ENCODE results near the gene GMDS.
A peak's percentile ranks its signal among the peaks of the same experiment; 100 is the strongest.

The GMDS gene

DNA sequence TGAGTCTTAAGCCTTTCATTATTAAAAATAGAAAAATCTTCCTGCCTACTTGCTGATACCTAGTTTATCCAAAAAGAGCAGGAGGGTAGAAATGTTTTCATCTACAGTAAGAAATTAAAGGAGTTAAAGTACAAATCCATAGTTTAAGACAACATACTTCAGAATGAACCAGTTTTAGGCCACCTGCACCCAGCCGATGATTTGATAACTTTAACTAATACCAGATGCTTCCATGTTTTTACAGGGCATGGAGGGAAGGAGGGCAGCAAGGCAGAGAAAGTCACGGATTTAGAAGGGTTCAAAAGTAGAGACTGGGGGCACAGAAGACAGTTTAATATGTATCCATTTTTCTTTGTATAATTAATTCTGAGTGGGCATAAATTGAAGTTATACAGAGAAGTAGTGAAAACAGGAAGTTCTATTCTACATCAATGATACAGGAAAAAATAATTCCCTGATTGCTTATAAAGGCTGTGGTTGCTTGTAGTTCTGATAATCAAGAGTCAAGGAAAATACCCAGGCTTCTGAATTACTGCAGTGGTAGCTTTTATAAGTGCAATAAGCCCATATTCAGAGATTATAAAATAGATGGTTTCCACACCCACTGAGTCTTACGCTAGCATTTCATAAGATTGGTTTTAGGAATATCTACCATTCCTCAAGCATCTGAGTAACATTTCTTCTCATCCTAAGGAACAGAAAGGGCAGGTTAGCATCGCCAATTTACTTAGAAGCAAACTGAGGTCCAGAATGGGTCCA is 72.0 kb downstream of the GMDS start:
- no peak for DNase-seq

DNA sequence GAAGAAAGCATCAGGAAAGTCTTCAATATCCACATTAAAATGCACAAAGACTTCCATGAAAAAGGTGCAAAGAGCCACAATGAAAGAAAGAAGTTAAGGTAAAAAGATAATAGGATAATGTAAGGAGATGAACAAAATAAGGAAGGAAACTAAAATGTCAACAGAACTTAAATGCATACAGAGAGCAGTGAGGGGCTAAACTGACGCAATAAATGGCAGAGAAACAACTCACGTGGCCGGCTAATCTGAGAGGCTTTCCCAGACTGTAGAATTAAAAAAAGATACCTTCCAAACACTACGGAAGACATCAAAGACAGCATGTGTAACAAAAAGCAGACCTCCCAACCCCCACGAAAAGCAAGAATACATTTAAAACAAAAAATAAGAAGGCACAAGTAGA is 73.7 kb downstream of the GMDS start:
- DNase-seq = peak; percentile 54

DNA sequence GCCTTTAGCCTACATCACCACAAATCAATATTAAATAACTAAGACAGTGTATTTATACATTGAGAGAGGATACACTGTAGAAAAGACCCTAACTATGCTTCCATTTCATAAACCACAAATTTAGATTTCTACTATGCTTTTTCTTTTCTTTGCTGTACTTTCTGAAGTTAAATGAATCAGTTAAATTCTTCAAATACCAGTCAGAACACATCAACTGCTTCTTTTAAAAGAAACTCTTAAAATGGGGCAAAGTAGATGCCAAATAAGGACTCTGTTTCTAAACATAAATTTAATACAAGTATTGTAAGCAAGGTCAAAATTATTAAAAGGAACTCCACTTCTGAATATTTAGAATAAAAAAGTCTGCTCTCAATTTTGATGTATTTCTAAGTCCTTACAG is 76.9 kb downstream of the GMDS start:
- DNase-seq = no peak

DNA sequence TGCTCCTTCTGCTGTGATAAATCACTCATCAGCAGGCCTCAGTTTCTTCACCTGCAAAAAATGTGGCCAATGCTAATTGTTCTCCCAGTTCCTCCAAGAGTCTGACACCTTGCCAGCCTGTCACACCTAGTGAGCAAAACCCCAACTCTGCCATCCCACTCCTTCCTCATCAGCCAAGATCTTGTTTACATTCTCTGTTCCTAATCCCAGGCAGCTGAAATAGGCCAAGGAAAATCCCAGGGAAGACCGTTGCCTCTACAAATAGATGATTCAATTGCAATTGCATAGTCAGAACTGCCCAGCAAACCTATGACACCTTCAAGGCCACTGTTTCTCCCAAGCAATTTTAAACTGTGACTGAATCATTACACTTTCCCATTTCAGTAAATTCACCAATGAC is 78.7 kb downstream of the GMDS start:
- no peak for DNase-seq

DNA sequence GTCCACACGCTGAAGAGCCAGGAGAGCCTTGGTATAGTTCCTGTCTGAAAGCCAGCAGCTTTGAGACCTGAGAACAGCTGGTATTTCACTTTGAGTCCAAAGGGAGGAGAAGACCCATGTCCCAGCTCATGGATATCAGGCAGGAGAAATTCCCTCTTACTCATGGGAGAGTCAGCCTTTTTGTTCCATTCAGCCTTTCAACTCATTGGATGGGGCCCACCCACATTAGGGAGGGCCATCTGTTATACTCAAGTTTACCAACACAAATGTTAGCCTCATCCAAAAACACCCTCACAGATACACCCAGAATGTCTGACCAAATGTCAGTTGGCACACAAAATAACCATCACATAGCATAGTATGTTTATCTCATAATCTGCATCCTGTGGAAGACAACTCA is 80.1 kb downstream of the GMDS start:
- no peak for DNase-seq

DNA sequence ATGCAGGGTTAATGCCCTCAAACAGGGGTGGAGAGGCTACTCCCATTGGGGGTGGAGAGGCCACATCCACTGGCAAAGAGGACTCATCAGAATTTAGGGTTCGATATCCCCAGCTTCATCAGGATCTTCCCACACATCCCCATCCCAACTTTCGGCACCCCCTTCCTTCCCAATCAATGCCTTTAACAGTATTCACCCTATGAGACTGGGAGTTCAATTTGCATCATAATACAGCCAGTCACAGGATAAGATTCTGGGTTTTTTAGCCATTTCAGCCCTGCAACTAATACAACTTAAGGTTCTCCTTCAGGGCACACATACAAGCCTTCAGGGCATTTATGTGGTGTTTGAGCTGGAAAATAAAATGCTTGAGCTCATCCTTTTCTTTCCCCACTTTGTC is 80.9 kb downstream of the GMDS start:
- no peak for DNase-seq

DNA sequence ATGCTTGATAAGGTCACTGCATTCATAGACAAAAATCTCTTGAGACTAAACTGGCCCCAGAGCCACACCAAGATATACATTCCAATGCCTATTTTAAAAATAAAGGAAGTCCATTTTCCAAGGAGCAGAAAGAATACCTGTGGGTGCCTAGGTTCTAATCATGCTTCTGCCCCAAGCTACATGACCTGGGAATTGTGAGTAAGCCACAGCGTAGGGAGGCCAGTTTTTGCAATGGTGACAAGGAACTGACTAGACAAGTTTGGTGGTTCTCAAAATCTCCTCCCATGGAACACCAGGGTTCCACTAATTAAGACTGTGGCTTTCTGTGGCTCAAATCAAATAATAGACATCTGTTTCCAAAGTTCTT is 83.3 kb downstream of the GMDS start:
- DNase-seq = no peak

DNA sequence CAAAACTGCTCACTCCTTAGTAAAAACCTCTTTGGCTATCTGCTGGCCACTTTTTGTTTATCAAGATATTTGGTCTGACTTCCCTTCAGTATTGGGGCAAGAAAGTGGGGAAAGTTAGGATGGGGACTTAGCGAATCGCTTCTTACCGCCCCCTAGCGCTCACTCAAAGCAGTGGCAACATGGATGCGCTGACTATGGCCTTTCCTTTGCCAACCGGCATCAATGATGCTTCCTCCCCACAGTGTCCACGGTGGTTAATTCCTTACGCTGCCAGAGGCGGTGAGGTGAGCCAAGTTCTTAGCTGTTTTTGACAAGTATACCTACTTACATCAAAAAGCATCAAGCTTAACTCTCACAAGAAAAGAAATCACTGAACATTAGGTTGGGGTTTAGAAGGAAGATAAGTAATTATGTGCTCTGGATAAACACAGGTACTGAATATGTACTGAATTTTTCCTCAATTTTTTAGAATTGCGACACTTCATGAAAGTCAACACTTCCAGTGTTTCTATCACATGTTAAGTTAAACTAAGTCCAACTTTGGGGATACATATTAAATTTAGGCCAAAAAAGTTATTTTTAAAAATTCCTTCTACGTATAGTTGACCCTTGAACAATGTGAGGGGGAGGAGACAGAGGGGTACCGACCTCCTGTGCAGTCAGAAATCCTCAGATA is 86.7 kb downstream of the GMDS start:
- DNase-seq = peak; percentile 30

DNA sequence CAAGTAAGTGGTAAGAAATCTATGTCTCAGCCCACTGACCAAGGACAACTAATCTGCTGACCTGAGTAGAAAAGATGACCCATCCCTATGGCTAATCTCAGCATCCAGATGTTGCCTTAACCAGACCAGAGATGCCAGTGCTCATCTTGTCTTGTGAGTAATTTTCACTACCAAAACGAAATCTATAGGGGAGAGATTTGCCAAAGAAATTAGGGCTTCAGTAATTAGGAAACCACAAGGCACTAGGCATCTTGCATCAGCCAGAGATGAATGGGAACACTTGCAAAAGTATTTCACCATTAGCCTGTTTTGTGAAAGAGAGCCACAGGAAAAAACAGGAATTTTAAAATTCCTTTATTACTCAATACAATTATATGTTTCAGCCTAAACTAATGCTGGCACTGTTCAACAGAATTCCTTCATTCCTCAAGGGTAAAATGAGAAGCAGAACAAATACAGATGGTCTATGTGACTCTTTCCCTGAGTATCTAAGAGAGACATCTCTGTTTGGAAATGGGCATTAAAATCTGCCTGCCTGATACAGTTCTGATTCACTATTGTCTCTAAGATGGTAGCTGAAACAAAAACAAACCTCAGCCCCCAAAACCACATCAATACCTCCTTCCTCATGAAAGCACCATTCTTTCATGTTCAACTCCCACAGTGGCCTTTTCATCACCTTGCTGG is 87.8 kb downstream of the GMDS start:
- no peak for DNase-seq

DNA sequence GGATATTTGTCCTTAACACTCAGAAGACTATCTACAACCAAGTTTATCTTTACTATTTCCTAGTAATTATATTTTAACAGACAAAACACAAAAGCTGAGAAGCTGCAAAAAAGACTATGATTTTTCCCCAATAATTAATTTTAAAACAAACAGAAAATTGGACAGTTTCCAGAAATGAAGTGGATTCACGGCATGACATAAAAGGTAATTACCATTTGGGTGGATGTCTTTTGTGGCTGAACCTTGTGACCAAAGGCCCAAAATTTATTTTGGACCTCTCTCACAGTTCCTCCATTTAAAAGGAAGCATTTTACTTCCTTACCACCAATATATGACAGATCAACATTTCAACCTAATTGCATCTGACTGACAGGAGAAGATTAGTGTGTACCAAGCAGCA is 90.2 kb downstream of the GMDS start:
- no peak for DNase-seq

DNA sequence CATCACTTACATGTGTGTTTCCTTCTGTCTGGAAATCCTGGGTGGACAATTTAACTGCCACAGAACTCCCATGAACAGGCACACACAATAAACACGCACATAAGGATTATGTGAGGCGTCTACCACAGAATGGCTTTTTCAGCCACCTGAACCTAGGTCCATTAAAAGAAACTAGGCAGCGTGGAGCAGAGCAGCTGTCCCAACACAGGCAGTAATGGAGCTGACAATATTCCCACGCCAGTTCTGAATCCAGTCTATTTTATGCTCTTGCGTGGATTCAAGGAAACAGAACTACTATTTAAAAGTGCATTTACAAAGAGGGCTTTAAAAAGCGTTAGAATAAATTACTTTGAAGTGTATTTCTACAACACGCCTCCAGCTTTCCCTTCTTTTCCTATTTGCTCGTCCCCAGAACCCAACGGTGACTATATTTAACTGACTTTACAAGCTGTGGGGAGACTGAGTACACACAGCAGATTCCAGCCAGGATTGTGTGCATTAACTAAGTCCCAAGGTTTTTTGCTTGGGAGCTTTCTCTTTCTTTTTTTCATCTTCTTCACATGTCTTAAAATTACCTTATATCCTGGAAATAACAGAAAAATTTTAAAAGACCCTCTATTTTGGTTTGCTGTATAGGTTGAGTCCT is 95.9 kb downstream of the GMDS start:
- no peak for DNase-seq

DNA sequence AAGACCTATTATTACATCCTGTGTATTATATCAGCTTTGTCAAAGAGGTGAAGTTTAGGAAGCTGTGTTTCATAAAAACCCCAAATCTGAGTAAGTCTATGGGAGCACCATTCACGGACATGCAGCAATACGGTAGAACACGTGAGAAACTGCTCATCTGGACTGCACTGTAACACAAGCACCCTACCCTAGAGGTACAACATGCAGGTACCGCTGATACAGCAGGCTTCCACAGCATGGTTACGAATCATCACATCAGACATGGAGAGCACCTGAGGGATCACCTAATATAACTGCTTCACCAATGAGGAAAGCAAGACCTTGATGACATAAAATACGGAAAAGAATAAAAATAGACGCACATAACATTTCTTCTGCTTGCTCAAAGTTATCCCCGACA is 96.7 kb downstream of the GMDS start:
- no peak for DNase-seq

DNA sequence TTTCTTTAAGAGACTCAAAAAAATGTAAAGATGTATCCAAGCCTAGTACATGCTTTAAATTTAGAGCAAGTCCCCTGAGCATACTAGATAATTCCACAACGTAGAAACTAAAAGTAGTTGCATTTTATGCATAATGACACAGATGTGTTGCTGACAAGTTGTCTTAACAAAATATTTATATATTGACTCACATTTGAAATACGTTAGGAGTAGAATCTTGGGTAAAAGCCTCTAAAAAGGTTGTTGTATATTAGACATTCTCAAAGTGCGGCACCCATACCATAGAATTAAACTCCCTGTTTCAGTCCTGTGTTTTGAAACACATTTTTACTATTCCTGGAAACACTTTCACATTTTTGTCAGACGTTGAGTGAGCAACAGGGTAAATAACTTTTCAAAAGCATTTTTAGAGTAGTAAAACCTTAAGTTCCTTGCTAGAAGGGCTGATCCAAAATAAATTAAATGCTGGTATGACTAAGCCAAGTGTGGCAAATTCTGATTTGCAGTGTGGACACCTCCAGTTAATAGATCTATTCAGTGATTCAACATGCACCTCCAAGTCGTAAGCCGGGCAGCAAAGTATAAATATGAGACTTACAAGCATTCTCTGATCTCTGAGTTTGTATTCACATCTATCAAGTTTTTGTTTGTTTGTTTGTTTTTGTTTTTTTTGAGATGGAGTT is 97.5 kb downstream of the GMDS start:
- no peak for DNase-seq

DNA sequence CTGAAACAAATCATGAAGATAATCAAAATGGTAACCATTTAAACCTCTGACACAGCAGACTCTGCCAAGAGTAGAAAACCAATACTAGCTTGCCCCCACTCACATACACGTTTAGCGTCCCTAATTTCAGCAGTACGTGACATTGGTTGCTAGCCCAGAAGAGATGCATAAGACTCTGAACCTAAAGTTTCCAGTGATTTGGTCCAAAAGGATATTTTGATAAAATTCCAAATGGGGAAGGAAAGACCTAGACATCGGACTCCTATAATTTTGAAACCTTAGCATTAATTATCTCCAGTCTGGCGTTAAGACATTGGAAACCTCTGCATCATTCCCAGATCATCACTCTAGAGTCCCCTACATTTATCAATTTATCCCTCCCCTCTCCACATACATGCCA is 98.1 kb downstream of the GMDS start:
- DNase-seq = no peak

DNA sequence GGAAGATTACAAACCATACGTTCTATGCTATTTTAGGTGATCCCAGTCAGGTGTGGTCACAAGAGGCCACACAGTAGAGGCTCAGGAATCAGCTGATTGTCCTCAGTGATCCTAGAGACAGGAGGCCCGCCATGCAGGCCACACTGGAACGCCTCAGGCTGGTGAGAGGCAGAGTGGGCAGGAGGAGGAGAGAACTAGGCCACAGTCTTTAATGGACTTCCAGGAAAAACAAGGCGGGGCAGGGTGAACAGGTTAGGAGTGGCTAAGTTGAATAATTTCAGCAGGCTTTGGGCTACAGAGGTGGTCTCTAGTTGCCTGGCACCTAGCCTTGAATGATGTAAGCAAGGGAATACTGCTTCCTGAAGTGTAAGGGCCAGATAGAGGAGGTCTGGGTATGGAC is 101.2 kb downstream of the GMDS start:
- DNase-seq = no peak

DNA sequence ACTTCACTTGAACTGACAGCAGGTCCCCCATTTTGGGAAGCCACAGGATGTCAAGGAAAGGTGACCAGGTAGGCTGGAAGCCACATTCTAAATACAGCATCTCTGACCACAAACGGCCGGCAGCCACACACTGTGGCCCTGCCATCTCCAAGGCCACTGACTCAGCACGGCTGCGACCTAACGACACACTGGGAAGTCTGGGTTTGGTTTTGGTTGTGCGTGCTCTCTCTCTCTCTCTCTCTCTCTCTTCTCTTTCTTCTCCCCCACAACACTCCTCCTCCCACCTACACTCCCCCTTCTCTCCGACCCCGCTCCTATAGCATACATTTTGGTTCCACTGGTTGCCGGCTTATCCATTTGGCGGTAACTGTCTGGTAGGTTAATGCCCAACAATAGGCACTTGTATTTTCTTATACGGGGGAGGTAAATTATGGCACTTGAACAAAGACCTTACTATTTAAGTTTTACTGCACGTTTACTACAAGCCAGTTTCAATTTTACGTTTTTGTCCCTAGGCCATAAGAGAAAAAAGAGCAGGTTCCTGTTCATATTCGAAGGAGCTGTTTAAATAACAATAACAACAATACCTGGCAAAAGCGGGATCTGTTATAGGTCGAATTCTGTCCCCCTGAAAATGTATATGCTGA is 103.6 kb downstream of the GMDS start:
- DNase-seq = peak; percentile 57

DNA sequence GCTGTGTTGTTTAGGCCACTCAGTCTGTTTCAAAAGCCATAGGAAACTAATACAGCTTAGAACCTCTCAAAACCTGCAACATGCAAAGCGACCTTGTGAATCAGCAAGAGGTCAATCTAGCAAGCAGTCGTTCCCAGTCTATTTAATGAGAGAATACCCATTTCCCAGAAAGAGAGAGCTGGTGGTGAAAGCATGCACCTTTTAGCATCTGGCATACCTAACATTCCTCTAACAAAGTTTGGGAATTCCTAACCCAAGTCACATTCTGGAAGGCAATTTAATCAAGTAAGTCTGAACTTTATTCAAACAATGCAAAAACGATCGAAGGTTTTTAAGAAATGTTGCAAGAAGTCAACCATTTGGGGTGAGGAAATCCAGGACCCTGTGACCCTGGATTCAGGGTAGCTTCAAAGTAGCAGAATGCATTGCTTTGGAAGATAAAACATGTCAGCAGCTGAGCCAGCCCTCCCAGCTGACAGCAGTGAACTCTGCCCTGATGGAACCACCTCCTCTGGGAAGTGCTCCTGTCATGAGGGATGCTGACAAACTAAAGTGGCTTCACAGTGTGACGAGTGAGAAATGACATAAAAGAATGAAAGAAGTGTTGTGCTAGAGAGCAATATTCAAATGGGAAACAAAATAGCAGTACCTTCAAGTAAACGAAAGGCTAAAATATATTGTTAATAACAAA is 104.8 kb downstream of the GMDS start:
- DNase-seq = no peak

DNA sequence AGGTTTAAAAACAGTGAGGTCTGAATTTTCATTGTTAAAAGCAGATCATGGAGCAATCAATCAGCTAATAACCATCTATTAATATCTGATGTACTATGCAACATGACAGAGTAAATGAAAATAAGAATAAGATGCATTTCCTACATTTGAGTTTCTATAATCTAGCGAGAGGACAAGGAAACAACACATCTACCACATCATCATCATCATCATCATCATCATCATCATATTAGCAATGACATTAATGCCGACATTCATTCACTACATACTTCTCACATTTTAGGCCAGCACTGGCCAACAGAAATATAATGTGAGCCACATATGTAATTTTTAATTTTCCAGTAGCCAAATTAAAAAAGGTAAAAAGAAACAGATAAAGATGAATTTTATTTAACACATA is 110.0 kb downstream of the GMDS start:
- DNase-seq = no peak

DNA sequence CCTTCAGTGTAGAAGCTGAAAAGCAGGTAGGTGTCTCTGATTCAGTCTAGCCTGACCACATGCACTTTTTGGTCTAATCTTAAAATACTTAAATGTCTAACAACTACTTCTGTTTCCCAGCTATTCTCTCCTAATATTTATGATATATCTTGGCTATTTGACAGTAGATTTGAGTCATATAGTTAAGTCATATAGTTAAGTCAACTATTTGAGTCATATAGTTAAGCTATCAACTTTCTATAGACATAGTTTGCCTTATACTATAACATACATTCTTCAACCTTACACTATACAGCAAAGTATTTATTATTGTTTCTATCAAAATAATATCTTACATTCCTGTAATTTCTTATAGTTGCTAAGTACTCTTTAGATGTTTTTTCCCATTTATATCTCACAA is 110.9 kb downstream of the GMDS start:
- DNase-seq = no peak

DNA sequence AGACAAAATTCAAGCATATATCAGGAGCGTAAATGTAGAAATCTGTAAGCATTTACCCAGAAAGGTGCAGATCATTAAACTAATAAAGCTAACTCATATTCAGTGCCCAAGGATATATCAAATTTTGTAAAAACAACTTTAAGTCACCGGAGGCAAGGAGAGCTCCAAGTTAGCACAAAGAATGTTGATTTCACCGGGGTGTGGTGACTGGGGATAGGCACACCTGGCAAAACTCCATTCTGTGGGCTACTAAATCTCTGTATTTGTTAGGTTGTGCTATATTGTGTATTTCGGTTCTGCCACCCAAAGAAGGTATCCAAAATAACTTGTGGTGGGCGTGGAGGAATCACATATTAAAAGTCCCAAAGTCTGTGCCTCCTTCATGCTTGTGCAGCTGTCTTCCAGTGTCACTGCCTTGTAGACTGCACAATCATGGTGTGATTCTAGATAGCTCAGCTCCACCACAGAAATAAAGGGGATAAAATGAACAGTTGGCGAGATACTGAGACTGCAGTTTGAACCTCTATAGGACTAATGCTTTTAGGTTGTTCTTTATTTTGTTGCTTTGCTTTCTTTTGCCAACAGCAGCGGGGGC is 111.6 kb downstream of the GMDS start:
- no peak for DNase-seq

DNA sequence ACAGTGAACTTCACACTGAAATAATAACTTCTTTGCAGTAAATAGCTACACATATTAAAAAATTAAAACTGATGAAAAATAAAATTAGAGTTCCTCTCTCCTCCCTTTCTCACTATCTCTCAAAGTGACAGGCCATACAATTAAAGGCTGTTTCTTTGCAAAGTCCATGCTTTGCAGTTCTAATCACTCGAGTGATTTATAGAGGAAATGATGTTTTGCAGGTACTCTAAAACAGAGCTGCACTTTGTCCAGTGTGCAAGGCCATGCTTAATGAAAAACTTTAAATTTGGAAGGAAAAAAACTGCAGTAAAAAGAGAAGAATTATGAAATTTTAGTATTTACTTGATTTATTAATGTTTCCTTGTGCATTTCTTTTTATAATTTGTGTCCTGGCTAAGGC is 112.5 kb downstream of the GMDS start:
- no peak for DNase-seq

DNA sequence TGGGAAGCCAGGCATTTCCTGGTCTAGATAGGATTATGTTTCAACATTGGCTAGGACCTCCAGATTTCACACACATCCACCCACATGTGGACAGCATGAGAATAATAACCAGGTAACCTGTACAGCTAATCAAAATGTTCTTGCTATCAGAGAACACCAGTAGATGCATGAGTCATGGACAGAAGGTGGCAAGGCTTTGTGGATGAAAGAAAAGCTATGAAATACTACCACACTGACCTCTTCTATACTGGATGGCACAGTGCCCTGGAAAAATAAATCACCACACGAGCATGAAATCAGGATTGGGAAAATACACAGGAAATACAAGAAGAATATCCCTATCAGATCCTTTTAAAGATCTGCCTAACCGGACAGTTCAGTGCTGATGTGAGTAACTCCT is 113.0 kb downstream of the GMDS start:
- DNase-seq = no peak

Data from hematopoietic multipotent progenitor cell treated with erythropoietin and hydrocortisone succinate and interleukin-3 and kit ligand, for 6 days (in vitro differentiated cells).